HepG2 (cell line): ENCODE measurements around the gene SLCO4A1. TPM values are rescaled to one million over a fixed set of nuclear protein-coding genes. Genes with fewer than 3 reads are reported as not detected.

ENCODE experiments used
- FOSL1 ChIP-seq: sonication (generic); formaldehyde crosslinking; IDR thresholded peaks from 2 replicates; pipeline ENCODE4 v1.9.0; 2021; ENCODE audit warnings: missing genetic modification reagents, borderline replicate concordance
- HOXA3 ChIP-seq: sonication (generic); formaldehyde crosslinking; IDR thresholded peaks from 2 replicates; pipeline ENCODE4 v1.5.0; 2020; ENCODE audit warnings: missing genetic modification reagents
- MAFK ChIP-seq, 2 experiments: IDR thresholded peaks in 1 of 2; conservative IDR thresholded peaks in 1 of 2; 2 replicates each; pipeline ENCODE4 v1.6.1; 2011; ENCODE audit warnings: improper control_type of control experiment in 2 of 2, low read length in 2 of 2
- NRL ChIP-seq: sonication (generic); formaldehyde crosslinking; IDR thresholded peaks from 2 replicates; pipeline ENCODE4 v1.5.0; 2020; ENCODE audit warnings: missing genetic modification reagents, mild to moderate bottlenecking, moderate library complexity, borderline replicate concordance
- ONECUT2 ChIP-seq: sonication (generic); formaldehyde crosslinking; IDR thresholded peaks from 2 replicates; pipeline ENCODE4 v1.4.0; 2020; ENCODE audit warnings: missing genetic modification reagents
- PHF8 ChIP-seq: sonication (generic); formaldehyde crosslinking; IDR thresholded peaks from 2 replicates; pipeline ENCODE4 v1.5.0; 2020; ENCODE audit warnings: missing genetic modification reagents
- SIX1 ChIP-seq: sonication (generic); formaldehyde crosslinking; IDR thresholded peaks from 2 replicates; pipeline ENCODE4 v1.4.0; 2020; ENCODE audit warnings: missing genetic modification reagents, borderline replicate concordance
- SP140L ChIP-seq: sonication (generic); formaldehyde crosslinking; IDR thresholded peaks from 2 replicates; pipeline ENCODE4 v1.4.0; 2020; ENCODE audit warnings: missing genetic modification reagents, borderline replicate concordance
- ZBTB8A ChIP-seq: sonication (generic); formaldehyde crosslinking; IDR thresholded peaks from 2 replicates; pipeline ENCODE4 v1.4.0; 2020; ENCODE audit warnings: mild to moderate bottlenecking, low read depth, missing genetic modification reagents, borderline replicate concordance
- ZKSCAN8 ChIP-seq: IDR thresholded peaks from 2 replicates; pipeline ENCODE4 v1.6.1; 2016; ENCODE audit warnings: borderline replicate concordance, missing genetic modification reagents, missing compliant biosample characterization
- ZNF292 ChIP-seq: sonication (generic); formaldehyde crosslinking; IDR thresholded peaks from 2 replicates; pipeline ENCODE4 v1.8.1; 2022; ENCODE audit warnings: mild to moderate bottlenecking, low read depth, missing genetic modification reagents, borderline replicate concordance
- ZNF34 ChIP-seq: sonication (generic); formaldehyde crosslinking; IDR thresholded peaks from 2 replicates; pipeline ENCODE4 v1.4.0; 2020; ENCODE audit warnings: mild to moderate bottlenecking, missing genetic modification reagents, borderline replicate concordance
- ZNF44 ChIP-seq: sonication (generic); formaldehyde crosslinking; IDR thresholded peaks from 2 replicates; pipeline ENCODE4 v1.5.1; 2020; ENCODE audit warnings: mild to moderate bottlenecking, missing genetic modification reagents
- ZNF543 ChIP-seq: sonication (generic); formaldehyde crosslinking; IDR thresholded peaks from 2 replicates; pipeline ENCODE4 v1.4.0; 2020; ENCODE audit warnings: mild to moderate bottlenecking, missing genetic modification reagents
- ZNF713 ChIP-seq: sonication (generic); formaldehyde crosslinking; IDR thresholded peaks from 2 replicates; pipeline ENCODE4 v1.4.0; 2020; ENCODE audit warnings: mild to moderate bottlenecking, missing genetic modification reagents
- polyA plus RNA-seq, 8 experiments: library from polyadenylated mRNA; depleted of rRNA in 3 of 8; stranded (reverse) in 7 of 8; unstranded in 1 of 8; fragments of >200 nt; fragmentation: Illumina TruSeq in 4 of 8; extraction: Trizol in 4 of 8; gene quantifications; 2 replicates each; pipeline versions ENCODE4 v1.2.1 to v1.2.3, GENCODE V29; 2011 to 2016; ENCODE audit warnings: low read depth in 4 of 8, missing spikeins in 1 of 8, mixed read lengths in 1 of 8; ENCODE audit not compliant: insufficient read depth in 1 of 8
- total RNA-seq, 5 experiments: library from RNA; depleted of rRNA; stranded (reverse); fragments of >200 nt; fragmentation: Illumina TruSeq; extraction: Trizol; gene quantifications; 2 replicates each; pipeline ENCODE4 v1.2.3, GENCODE V29; 2016; ENCODE audit warnings: low read depth in 1 of 5
- TF ChIP-seq, protein P1 (sequence below): fragments of 450-650 bp; IDR thresholded peaks from 2 replicates; pipeline ENCODE4 v1.6.1; 2017
- TF ChIP-seq, protein P2 (sequence below): sonication (generic); formaldehyde crosslinking; IDR thresholded peaks from 2 replicates; pipeline ENCODE4 v1.4.0; 2020; ENCODE audit warnings: missing genetic modification reagents
- TF ChIP-seq, protein P3 (sequence below): sonication (generic); formaldehyde crosslinking; IDR thresholded peaks from 2 replicates; pipeline ENCODE4 v1.8.1; 2023; ENCODE audit warnings: mild to moderate bottlenecking, missing genetic modification reagents
- TF ChIP-seq, protein P4 (sequence below): sonication (generic); formaldehyde crosslinking; IDR thresholded peaks from 2 replicates; pipeline ENCODE4 v1.5.0; 2020; ENCODE audit warnings: missing genetic modification reagents
- TF ChIP-seq, protein P5 (sequence below): IDR thresholded peaks from 2 replicates; pipeline ENCODE4 v1.6.1; 2016; ENCODE audit warnings: mild to moderate bottlenecking, missing biosample characterization, missing genetic modification reagents
- TF ChIP-seq, protein P6 (sequence below): sonication (generic); formaldehyde crosslinking; IDR thresholded peaks from 2 replicates; pipeline ENCODE4 v1.4.0; 2020; ENCODE audit warnings: mild to moderate bottlenecking, missing genetic modification reagents
- TF ChIP-seq, protein P7 (sequence below), 2 experiments: fragments of 450-650 bp in 1 of 2; sonication (generic) in 1 of 2; formaldehyde crosslinking; IDR thresholded peaks; 2 replicates each; pipeline versions ENCODE4 v1.5.0 to v1.8.0; 2020 to 2022; ENCODE audit warnings: mild to moderate bottlenecking in 1 of 2, missing genetic modification reagents in 1 of 2

The SLCO4A1 gene
- total and polyA plus RNA-seq, 2 of the 13 experiments (the other 11 are each of a cell fraction or from before 2014, with no cell fraction given), result 55.5 to 112 TPM

DNA sequence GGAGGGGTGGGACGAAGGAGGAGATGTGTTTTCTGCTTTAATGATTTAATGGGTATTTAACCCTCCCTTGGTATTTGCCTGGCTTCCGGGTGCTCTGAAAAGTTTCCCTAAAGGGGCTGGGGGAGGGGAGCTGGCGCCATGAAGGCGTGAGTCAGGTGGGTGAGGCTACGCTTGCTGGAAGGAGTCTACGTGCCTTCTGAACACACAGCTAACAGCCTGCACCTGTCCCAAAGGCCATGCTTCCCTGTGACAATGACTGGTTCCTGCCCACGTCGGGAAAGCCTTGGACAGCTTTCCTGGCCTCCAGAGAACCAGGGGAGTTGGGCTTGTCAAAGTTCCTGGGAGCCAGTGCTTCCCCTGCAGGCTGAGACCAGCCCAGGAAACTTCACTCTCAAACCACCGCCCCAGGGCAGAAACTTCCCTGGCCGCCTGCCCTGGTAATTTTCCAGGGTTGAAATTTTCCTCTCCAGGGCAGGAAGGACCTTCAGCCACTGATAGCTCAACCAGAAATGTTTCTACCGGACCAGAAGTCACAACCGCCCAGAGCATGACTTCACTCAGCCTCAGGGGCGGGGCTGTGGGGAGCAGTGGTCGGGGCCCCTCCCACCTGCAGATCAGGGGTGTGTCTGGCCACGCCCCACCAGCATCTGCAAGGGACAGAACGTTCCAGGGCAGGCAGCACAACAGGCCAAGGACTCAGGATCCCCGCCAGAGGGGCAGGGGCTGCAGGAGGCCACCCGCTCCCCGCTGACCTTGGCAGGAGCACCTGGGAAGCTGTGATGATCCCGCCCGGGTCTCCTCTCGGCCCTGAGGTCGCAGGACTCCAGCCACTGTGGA lies 18.6 kb upstream of the SLCO4A1 start (continued):
- TF ChIP-seq, protein P1, sequence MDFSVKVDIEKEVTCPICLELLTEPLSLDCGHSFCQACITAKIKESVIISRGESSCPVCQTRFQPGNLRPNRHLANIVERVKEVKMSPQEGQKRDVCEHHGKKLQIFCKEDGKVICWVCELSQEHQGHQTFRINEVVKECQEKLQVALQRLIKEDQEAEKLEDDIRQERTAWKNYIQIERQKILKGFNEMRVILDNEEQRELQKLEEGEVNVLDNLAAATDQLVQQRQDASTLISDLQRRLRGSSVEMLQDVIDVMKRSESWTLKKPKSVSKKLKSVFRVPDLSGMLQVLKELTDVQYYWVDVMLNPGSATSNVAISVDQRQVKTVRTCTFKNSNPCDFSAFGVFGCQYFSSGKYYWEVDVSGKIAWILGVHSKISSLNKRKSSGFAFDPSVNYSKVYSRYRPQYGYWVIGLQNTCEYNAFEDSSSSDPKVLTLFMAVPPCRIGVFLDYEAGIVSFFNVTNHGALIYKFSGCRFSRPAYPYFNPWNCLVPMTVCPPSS, result no peak
- no peak; the same call in 1 of the 2 replicates for TF ChIP-seq ZNF543 (CRISPR knock-in tag)
- TF ChIP-seq, protein P2, sequence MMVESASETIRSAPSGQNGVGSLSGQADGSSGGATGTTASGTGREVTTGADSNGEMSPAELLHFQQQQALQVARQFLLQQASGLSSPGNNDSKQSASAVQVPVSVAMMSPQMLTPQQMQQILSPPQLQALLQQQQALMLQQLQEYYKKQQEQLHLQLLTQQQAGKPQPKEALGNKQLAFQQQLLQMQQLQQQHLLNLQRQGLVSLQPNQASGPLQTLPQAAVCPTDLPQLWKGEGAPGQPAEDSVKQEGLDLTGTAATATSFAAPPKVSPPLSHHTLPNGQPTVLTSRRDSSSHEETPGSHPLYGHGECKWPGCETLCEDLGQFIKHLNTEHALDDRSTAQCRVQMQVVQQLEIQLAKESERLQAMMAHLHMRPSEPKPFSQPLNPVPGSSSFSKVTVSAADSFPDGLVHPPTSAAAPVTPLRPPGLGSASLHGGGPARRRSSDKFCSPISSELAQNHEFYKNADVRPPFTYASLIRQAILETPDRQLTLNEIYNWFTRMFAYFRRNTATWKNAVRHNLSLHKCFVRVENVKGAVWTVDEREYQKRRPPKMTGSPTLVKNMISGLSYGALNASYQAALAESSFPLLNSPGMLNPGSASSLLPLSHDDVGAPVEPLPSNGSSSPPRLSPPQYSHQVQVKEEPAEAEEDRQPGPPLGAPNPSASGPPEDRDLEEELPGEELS (CRISPR knock-in tag), result peak; percentile 56
- TF ChIP-seq NRL (CRISPR knock-in tag), result no peak
- peak; percentile 63 for TF ChIP-seq PHF8 (CRISPR knock-in tag)
- TF ChIP-seq SIX1 (CRISPR knock-in tag), result peak; percentile 51; the same call in 1 of the 2 replicates
- TF ChIP-seq, protein P3, sequence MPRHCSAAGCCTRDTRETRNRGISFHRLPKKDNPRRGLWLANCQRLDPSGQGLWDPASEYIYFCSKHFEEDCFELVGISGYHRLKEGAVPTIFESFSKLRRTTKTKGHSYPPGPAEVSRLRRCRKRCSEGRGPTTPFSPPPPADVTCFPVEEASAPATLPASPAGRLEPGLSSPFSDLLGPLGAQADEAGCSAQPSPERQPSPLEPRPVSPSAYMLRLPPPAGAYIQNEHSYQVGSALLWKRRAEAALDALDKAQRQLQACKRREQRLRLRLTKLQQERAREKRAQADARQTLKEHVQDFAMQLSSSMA (CRISPR knock-in tag), result no peak
- TF ChIP-seq ZNF713 (CRISPR knock-in tag), result peak; percentile 85; the same call in 1 of the 2 replicates
- TF ChIP-seq ONECUT2, result peak; percentile 62; the same call in 1 of the 2 replicates
- TF ChIP-seq ZKSCAN8 (CRISPR knock-in tag), result peak; percentile 58; the same call in 1 of the 2 replicates
- TF ChIP-seq, protein P4, sequence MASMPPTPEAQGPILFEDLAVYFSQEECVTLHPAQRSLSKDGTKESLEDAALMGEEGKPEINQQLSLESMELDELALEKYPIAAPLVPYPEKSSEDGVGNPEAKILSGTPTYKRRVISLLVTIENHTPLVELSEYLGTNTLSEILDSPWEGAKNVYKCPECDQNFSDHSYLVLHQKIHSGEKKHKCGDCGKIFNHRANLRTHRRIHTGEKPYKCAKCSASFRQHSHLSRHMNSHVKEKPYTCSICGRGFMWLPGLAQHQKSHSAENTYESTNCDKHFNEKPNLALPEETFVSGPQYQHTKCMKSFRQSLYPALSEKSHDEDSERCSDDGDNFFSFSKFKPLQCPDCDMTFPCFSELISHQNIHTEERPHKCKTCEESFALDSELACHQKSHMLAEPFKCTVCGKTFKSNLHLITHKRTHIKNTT (CRISPR knock-in tag), result no peak
- no peak for TF ChIP-seq SP140L (CRISPR knock-in tag)
- TF ChIP-seq ZNF44, result peak; percentile 14
- peak; percentile 25; the same call in 1 of the 2 replicates for TF ChIP-seq HOXA3 (CRISPR knock-in tag)
- TF ChIP-seq, protein P5, sequence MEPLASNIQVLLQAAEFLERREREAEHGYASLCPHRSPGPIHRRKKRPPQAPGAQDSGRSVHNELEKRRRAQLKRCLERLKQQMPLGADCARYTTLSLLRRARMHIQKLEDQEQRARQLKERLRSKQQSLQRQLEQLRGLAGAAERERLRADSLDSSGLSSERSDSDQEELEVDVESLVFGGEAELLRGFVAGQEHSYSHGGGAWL (CRISPR knock-in tag), result peak; percentile 81; the same call in 1 of the 2 replicates
- TF ChIP-seq MAFK (conservative IDR thresholded peaks at IDR 0.05 in 1 of 2, IDR thresholded peaks at IDR 0.05 in 1 of 2; ENCODE audit: low read length in 2 of 2), result no peak
- no peak for TF ChIP-seq FOSL1 (CRISPR knock-in tag)
- TF ChIP-seq, protein P6, sequence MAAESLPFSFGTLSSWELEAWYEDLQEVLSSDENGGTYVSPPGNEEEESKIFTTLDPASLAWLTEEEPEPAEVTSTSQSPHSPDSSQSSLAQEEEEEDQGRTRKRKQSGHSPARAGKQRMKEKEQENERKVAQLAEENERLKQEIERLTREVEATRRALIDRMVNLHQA (CRISPR knock-in tag), result peak; percentile 79; the same call in 1 of the 2 replicates
- peak; percentile 96 for TF ChIP-seq ZNF292 (CRISPR knock-in tag)
- no peak for TF ChIP-seq ZNF34 (CRISPR knock-in tag)
- TF ChIP-seq, protein P7, sequence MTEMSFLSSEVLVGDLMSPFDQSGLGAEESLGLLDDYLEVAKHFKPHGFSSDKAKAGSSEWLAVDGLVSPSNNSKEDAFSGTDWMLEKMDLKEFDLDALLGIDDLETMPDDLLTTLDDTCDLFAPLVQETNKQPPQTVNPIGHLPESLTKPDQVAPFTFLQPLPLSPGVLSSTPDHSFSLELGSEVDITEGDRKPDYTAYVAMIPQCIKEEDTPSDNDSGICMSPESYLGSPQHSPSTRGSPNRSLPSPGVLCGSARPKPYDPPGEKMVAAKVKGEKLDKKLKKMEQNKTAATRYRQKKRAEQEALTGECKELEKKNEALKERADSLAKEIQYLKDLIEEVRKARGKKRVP (CRISPR knock-in tag; IDR thresholded peaks at IDR 0.05), result no peak
- no peak for TF ChIP-seq ZBTB8A (CRISPR knock-in tag)
